ENCODE results near the gene TSR1.

TSR1 gene

GRCh38 chr17:2277429-2278170 lies 58.7 kb downstream of the TSR1 start:
- no peak for DNase-seq

GRCh38 chr17:2275722-2276121 lies 60.5 kb downstream of the TSR1 start:
- DNase-seq: no peak

- no peak for DNase-seq
These were observed 61.8 kb downstream of the TSR1 start for GRCh38 chr17:2274414-2274813.
